GM03348 (cell line): ENCODE data around the gene SNAPC2.
A peak's percentile ranks its signal among the peaks of the same experiment; 100 is the strongest.

Experiments
- DNase-seq: peaks from one replicate; pipeline ENCODE4 v3.0.0; 2012; ENCODE audit warnings: low spot score

The SNAPC2 gene

DNA sequence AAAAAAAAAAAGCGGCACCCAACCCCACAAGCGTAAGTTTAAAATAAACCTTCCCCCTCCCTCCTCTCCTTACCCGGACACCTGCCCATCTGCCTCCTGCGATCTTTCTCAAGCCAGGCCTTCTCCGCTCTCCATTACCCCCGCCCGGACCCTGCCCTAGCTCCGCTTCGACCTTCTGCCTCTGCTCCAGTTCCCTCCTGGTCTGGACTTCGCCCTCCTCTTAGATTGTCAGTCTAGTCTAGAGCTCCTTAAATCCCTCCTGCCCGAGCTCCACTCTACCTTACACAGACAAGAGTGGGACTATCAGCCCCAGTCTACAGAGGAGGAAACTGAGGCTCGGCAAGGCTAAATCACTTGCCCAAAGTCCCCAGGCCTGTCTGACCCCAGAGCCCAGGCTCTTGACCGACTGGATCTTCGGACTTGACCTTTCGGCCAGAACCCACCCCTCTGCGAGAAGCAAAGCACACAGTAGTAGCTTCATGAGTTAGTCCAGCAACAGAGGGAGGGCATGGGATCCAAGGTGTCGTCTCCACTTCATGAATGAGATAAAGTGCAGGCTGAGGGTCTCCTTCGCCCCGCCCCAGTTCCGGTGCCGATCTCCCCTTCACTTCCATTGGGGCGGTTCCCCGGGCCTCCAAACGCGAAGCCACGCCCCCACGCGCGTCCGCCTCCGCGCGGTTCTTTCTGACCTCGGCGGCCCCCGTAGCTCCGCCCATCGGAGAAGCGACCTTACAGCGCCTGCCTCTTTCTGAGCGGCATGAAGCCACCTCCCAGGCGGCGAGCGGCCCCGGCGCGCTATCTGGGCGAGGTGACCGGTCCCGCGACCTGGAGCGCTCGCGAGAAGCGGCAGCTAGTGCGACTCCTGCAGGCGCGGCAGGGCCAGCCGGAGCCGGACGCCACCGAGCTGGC lies at the start of gene SNAPC2:
Gene SNAPC2 (plus strand): TSS at position 729 of the 909 bp plus-strand sequence. CDS start 29 bp downstream, at position 758.
- DNase-seq: peak; percentile 93

- no peak for DNase-seq
These were observed 49.3 kb upstream of the SNAPC2 start for GRCh38 chr19:7870571-7871436.

GRCh38 chr19:7871437-7872305 lies 48.5 kb upstream of the SNAPC2 start:
- DNase-seq: peak; percentile 94

DNA sequence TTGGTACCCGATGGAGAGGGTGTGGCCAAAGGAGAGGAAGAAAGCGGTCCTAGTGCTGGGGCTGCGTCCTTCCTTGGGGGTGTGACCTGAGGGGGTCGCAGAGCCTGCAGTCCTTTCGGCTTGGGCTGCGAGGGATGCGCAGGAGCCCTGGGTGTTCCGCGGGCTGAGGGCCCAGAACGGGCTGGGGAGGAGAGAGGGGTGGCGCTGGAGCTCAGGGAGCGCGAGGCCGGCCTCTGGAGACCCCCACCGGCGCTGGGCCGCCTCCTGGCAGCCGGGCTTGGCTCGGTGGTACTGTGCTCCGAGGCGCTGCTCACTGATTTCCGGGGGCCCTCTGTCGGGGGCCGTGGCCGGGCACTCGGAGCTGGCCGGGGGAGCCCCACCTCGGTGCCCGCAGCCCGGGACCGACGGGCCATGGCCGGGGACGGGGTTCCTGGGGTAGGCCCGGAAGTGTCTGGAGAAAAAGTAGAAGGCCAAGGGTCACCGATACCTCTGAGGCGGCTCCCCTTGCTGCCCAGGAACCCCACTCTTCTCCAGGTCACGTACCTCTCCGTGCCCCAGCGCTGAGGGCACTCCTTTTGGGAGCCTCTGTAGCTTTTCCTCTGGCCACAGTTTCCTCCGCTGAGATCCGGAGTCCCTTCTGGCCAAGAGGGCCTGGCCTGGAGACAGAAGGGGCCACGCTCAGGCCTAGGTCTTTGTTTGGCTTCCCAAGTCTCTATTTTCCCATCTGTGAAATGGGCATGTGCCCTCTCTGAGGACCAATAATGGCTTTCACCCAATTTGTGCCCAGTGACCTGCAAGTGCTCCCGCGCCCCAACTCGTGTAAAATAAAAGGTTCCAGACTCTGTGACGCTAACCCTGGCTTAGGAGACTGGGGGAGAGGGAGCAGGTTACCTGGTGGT lies 47.6 kb upstream of the SNAPC2 start:
- no peak for DNase-seq

DNA sequence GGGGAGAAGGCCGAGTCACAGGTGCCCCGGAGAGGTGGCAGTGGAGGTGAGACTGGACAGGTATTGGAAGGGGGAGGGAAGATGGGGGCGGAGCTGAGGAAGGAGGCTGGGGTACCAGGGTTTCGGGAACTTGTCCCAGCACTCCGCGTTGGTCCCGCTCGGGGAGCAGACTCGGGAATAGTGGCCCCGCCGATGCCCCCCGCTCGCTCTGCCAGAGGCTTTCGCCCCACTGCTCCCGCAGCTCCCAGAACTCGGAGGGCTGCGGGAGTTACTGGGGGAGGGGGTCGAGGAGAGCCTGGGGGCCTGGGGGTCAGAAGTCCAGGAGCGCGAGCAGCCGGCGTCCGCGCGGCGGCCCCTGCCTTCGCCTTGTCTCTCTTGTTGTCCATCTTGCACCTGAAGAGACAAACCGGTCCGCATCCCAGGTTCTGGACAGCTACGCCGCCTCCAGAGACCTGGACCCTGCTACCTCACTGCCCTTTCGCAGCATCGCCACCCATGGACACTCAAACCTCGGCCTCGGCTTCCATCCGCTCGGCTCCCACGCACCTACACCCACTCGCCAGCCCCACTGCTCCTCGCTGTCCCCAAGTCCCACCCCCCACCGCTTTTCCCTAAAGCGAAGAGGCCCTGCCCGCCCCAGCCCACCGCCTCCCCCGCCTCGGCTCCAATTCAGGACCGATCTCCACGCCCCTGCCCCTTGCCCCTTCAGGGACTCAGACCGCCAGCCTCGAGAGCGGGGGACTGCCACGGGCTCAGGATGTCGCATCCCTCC lies 46.6 kb upstream of the SNAPC2 start:
- DNase-seq: no peak

DNA sequence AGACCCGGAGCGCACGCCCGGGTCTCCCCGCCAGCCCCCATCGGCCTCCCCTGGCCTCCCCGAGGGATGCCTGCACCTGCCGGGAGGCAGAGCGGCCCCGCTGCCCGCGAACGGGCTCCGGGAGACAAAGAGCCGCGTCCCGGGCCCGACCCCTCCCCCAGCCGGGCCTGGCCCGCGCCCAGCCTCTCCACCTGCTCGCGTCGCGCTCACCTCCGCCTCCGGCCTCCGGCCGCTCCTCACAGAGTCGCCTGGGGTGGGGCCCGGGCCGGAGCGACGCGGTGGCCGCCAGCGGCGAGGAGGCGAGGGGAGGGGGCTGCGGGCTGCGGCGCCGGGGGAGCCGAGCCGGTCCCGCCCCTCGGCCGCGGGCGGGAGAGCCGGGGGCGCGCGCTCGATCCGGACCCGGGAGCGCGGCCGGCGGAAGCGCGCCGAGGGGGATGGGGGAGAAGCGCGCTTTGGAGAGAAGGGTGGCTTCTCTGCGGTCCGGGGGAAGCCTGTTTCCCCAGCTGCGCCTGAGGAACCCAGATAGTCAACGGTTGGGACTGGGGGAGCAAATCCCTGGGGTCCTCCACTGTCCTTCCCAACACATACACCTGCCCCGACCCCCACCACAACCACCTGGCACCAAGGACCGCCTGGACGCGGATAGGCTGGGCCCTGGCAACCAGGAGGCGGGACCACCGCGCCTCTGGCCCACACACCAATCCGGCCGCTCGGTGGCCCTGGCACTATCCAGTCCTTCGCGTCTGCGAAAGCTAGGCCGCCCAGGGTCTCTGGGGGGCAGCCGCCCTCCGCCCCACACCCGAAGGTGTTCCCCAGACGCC lies 45.9 kb upstream of the SNAPC2 start, which contains the start of gene PRR36:
Gene PRR36 (minus strand): TSS at position 315 of the 821 bp plus-strand sequence. CDS start 701 bp downstream, outside the sequence.
- DNase-seq: no peak

DNA sequence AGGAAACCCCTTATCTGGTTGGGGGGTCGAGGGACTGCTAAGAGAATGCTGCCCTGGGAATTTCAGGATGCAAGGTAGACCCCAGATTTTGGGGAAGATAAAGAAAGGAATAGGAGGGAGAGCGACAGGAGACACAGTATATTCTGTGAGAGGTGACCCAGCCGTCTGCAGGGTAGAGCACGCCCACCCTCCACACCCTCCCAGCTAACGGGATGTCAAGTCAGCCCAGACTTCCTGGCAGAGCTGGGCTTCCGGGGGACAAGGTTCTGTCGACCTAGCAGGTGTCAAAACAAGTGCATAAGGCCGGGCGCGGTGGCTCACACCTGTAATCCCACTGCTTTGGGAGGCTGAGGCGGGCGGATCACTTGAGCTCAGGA lies 45.3 kb upstream of the SNAPC2 start:
- DNase-seq: no peak

GRCh38 chr19:7877249-7877836 lies 42.8 kb upstream of the SNAPC2 start:
- DNase-seq: no peak

GRCh38 chr19:7879111-7879807 lies 40.9 kb upstream of the SNAPC2 start:
- no peak for DNase-seq

DNA sequence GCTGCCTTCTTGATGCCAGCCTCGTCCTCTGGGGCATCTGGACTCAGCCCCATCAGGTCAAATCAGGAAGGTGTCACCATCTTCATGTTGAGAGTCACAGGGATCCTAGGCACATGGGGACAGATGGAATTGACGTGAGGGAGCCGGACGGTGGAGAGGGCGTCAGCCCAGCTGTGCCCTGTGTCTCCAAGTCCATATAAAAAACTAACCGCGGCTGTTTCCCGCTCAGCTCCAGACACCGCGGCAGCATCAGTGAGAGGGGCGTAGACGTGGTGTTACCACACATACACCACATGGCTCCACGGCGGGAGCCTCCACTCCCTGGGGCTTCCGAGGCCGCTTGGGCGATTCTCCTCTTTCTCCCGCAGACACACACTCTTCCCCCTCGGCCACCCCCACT lies 40.3 kb upstream of the SNAPC2 start:
- DNase-seq: no peak

GRCh38 chr19:7881910-7882309 lies 38.2 kb upstream of the SNAPC2 start:
- DNase-seq: no peak

DNA sequence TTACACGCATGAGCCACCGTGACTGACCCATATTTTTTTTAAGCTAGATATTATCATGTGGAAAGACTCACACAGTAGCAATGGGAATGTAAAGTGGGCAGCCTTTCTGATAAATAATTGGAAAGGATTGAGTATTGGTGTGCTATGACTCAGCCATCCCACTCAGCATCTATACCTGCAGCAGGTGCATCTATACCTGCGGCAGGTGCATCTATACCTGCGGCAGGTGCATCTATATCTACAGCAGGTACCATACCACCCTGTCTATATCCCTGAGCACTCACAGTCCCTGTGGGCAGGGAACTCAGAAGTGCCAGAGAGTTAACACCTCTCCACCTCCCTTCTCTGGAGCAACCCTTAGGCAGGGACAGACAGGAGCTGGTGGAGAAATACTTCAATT lies 37.0 kb upstream of the SNAPC2 start:
- no peak for DNase-seq

GRCh38 chr19:7883796-7884570 lies 36.2 kb upstream of the SNAPC2 start:
- no peak for DNase-seq

- no peak for DNase-seq
These were observed 34.3 kb upstream of the SNAPC2 start for GRCh38 chr19:7885818-7886217.

DNA sequence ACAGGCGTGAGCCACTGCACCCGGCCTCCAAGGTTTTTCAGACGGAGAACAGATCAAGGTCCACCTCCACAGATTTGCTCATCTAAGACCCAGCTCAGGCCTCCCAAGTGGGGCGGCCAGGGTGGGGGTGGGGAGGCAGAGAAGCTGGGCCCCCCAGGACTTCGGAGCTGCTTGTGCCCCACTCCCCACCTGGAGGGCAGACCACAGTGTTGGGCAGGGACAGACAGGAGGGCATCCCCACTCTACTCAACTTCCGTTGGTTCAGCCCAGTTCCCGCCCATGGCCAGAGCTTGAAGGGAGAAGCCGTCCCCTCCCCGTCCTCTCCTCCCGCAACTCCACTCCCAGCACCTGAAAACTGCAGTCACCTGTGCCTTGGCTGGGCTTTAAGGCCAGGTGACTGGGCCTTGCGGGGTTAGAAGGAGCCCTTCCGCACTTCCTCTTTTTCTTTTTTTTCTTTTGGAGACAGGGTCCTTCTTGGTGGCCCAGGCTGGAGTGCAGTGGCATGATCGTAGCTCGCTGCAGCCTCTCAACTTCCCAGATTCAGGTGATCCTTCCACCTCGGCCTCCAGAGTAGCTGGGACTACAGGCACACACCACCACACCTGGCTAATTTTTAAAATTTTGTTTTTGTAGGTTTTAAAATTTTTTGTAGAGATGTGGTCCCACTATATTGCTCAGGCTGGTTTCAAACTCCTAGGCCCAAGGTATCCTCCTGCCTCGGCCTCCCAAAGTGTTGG lies 32.6 kb upstream of the SNAPC2 start:
- no peak for DNase-seq

GRCh38 chr19:7888145-7888825 lies 31.9 kb upstream of the SNAPC2 start, which contains the start of gene LRRC8E:
Gene LRRC8E (plus strand): TSS chr19:7888510. CDS start chr19:7895604, 7,094 bp downstream.
- DNase-seq: peak; percentile 82
